NOMO-1 treated with dmso at 0.1 percent for 144 hours (cell line): ENCODE results near the gene EN2.

Source experiments
- DNase-seq: peaks from one replicate; lab custom pipeline; 2025; ENCODE audit not compliant: unreplicated experiment; lab: John Stamatoyannopoulos, UW

The EN2 gene

DNA sequence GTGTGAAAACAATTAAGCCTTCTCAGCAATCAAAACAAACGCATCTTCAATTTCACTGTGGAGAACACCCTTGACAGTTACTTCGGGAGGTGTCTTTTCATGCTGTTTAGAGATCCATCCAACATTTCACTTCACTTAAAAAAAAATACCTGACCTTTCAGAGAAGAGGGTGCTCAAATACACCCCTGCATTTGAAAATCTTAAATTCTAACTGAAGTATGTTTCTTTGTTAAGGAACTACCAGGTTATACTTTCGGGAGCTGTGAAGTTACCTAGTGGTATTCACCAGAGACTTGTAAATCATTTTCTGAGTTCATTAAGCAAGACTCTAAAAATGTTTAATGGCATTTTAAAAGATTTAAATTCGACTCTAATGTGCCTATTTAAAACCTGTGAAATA is 49.6 kb downstream of the EN2 start:
- no peak for DNase-seq

DNA sequence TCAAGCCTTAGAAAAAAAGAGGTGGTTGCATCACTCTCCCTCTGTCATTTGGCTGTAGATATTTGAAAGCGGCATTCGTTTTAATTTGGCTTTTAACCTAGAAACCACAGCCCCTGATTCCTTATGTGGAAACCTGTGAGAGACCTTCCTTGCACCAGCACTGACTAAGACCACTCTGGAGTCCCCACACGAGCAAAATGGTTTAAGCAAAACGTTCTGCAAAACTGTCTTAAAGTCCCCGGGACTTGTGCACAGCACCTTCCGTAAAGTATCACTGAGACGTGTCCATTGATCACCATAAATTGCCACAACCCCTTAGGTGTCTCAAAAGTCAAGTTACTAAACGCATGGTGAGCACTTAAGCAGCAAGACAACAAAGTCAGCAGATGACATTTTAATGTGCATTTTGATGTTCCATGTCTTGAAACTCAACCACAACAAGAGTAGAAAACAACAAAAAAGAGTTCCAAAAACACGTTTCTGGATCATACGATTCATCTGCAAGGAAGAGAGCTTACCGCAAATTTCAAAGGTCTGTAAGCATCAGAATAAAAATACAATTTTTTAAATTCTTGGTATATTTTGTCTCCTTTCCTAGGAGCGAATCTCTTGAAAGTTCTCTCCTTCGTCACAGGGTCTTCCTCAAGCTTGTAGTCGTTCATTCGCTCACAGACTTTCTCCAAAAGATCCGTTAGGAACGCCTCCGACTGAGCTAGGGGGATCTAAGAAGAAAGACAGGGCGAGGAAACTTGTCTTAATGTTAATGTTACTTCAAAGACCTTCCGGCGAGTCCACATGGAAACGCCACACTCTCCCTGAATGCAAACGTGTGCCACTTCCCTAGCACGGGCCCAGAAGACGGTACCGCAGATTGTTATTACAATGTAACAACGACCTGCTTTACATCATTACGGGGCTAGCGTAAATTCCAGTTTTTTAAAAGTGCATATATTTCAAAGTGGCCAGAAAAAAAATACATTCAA is 50.7 kb downstream of the EN2 start:
- DNase-seq, result no peak

- DNase-seq, result no peak
Measured at GRCh38 chr7:155509359-155509724, 51.4 kb downstream of the EN2 start.

GRCh38 chr7:155509725-155510551 is 52.0 kb downstream of the EN2 start:
- no peak for DNase-seq

- DNase-seq, result no peak
Measured at GRCh38 chr7:155510975-155511701, 53.2 kb downstream of the EN2 start.

GRCh38 chr7:155511702-155511996 is 53.7 kb downstream of the EN2 start:
- no peak for DNase-seq

- no peak for DNase-seq
Measured at GRCh38 chr7:155512246-155512887, 54.4 kb downstream of the EN2 start.

GRCh38 chr7:155513543-155514285 is 55.8 kb downstream of the EN2 start:
- no peak for DNase-seq

GRCh38 chr7:155514296-155514695 is 56.4 kb downstream of the EN2 start:
- no peak for DNase-seq
